HL-60 (cell line): Measurements from ENCODE around the gene ANP32B.

Experiments
- DNase-seq, 2 experiments: peaks; one replicate each; pipeline ENCODE4 v3.0.0-alpha.2; 2010 to 2020; ENCODE audit warnings: low read depth in 1 of 2, low spot score in 1 of 2
- H3K27ac ChIP-seq: fragments of 250-450 bp; sonication (Bioruptor Pico); replicated peaks from 2 replicates; pipeline ENCODE4 v1.5.1; 2020; ENCODE audit warnings: mild to moderate bottlenecking, moderate library complexity
- H3K27me3 ChIP-seq: fragments of 250-450 bp; sonication (Bioruptor Pico); 2 replicates; pipeline ENCODE4 v1.5.1; 2021; ENCODE audit warnings: mild to moderate bottlenecking, moderate library complexity; ENCODE audit not compliant: insufficient read depth, poor library complexity, severe bottlenecking
- H3K4me3 ChIP-seq: replicated peaks from 2 replicates; pipeline ENCODE4 v1.5.1; 2011; ENCODE audit warnings: mild to moderate bottlenecking, control low read depth, low read length; ENCODE audit not compliant: insufficient read depth
- CTCF ChIP-seq: IDR thresholded peaks from one replicate; pipeline ENCODE4 v1.5.1; 2011; ENCODE audit warnings: low read length, control low read depth, inconsistent platforms; ENCODE audit not compliant: insufficient read depth
- GABPA ChIP-seq: IDR thresholded peaks from 2 replicates; pipeline ENCODE4 v1.6.1; 2012; ENCODE audit warnings: low read depth
- POLR2AphosphoS5 ChIP-seq: IDR thresholded peaks from 2 replicates; pipeline ENCODE4 v1.6.1; 2012; ENCODE audit warnings: low read depth
- REST ChIP-seq: IDR thresholded peaks from 2 replicates; pipeline ENCODE4 v1.6.1; 2012; ENCODE audit warnings: low read depth; ENCODE audit not compliant: insufficient replicate concordance
- SPI1 ChIP-seq: IDR thresholded peaks from 2 replicates; pipeline ENCODE4 v1.6.1; 2012; ENCODE audit warnings: low read depth, mild to moderate bottlenecking, borderline replicate concordance

ANP32B gene

GRCh38 chr9:97981846-97982682, 1.1 kb upstream of the ANP32B start:
- peak overlapping the region; percentile 51 for H3K4me3 ChIP-seq
- no peak for DNase-seq
- H3K27me3 ChIP-seq, result no peaks in the 10 kb centered on the region
- H3K27ac ChIP-seq, result peak overlapping the region; percentile 100
- TF ChIP-seq POLR2AphosphoS5 (no peak), CTCF (no peak), SPI1 (no peak), GABPA (no peak), REST (no peak)

- Histone ChIP-seq H3K27me3 (no peaks in the 10 kb centered on the region), H3K4me3 (peak overlapping the region; percentile 48), H3K27ac (peak overlapping the region; percentile 100)
- no peak for DNase-seq
- TF ChIP-seq POLR2AphosphoS5 (peak; percentile 8; the same call in 1 of the 2 replicates), GABPA (no peak)
These were observed 547 bp downstream of the ANP32B start for GRCh38 chr9:97983589-97984187.

GRCh38 chr9:97984188-97985057, 1.3 kb downstream of the ANP32B start:
- TF ChIP-seq REST, result no peak
- no peak for TF ChIP-seq GABPA
- TF ChIP-seq POLR2AphosphoS5, result peak; percentile 43; the same call in 1 of the 2 replicates
- peak overlapping the region; percentile 100 for H3K27ac ChIP-seq
- peak in 1 of 2 experiments; percentile 64 for DNase-seq
- H3K4me3 ChIP-seq, result peak overlapping the region; percentile 48
- no peaks in the 10 kb centered on the region for H3K27me3 ChIP-seq

- TF ChIP-seq POLR2AphosphoS5 (peak; percentile 49; the same call in 1 of the 2 replicates), GABPA (no peak), REST (peak; percentile 20)
- Histone ChIP-seq H3K27me3 (no peaks in the 10 kb centered on the region), H3K4me3 (peak overlapping the region; percentile 48), H3K27ac (peak overlapping the region; percentile 92)
- DNase-seq, result peak in 1 of 2 experiments; percentile 38
These were observed 2.1 kb downstream of the ANP32B start for GRCh38 chr9:97985058-97985861.
